Retinal pigment epithelial cell (primary cell): ENCODE measurements around the gene STX7.

ENCODE experiments used
- DNase-seq: peaks from one replicate; pipeline ENCODE4 v3.0.0-alpha.2; 2010; ENCODE audit warnings: low read depth
- H3K4me3 ChIP-seq: 2 replicates; pipeline ENCODE4 v1.5.1; 2011; ENCODE audit warnings: mild to moderate bottlenecking, low read length, control low read depth, moderate library complexity
- CTCF ChIP-seq: conservative IDR thresholded peaks from 2 replicates; pipeline ENCODE4 v1.5.1; 2011; ENCODE audit warnings: low read depth, low read length, control low read depth, inconsistent platforms

The STX7 gene

GRCh38 chr6:132520953-132521352 is 8.0 kb upstream of the STX7 start:
- DNase-seq, result no peak
- TF ChIP-seq CTCF, result no peak
- no peak overlapping the region for H3K4me3 ChIP-seq

- DNase-seq, result no peak
- H3K4me3 ChIP-seq, result no peak overlapping the region
- TF ChIP-seq CTCF, result no peak
Measured at GRCh38 chr6:132515386-132515785, 2.5 kb upstream of the STX7 start.

- TF ChIP-seq CTCF, result no peak
- H3K4me3 ChIP-seq, result no peak overlapping the region
- DNase-seq, result no peak
Measured at GRCh38 chr6:132513831-132514545, 1.1 kb upstream of the STX7 start.

DNA sequence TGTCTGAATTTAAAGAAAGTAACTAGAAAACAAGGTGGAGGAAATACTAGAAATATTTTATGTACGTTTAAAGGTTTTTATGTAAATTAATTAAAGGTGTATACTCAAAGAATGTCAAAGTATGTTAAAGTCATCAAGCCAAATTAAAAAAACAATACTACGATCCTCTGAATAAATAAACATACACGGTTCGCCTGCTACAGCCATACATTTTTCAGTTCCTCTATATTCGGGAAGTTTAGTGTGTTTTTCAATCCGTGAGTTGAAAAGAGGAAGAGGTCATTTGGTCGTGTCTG is 626 bp downstream of the STX7 start:
- peak overlapping the region; percentile 73 for H3K4me3 ChIP-seq
- no peak for TF ChIP-seq CTCF
- no peak for DNase-seq

DNA sequence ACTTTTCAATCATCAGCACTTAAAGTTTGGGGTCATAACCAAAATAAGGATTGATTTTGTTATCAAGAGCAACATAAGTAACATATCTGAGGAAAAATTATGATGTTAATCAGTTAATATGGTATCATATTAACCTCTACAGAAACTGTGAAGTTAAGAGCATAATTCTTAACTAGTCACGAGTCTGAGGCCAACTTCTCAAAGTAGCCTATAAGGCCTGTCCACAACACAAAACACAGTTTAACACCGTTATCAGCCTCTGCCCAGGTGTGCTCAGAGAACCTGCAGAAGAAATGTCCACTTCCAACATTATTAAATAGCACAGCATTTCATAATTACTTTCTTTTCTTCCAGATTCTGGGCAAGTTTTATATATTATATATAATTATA is 1.1 kb downstream of the STX7 start:
- peak overlapping the region; percentile 73 for H3K4me3 ChIP-seq
- DNase-seq, result no peak
- no peak for TF ChIP-seq CTCF

GRCh38 chr6:132511210-132511830 is 1.6 kb downstream of the STX7 start:
- TF ChIP-seq CTCF, result no peak
- H3K4me3 ChIP-seq, result peak overlapping the region; percentile 73
- no peak for DNase-seq
